HG03469 (cell line): ENCODE measurements around the gene NINL.
"Not testable (repeated sequence)": the region's sequence is repeated elsewhere in the genome, so short reads cannot be mapped to it uniquely, and the experiment has no call there.

Experiments used
- ATAC-seq: cut with Tn5 transposase; IDR thresholded peaks from one replicate; pipeline ENCODE4 v1.9.1; 2021; ENCODE audit warnings: mild to moderate bottlenecking, moderate library complexity, moderate number of reproducible peaks; ENCODE audit not compliant: unreplicated experiment

The NINL gene

DNA sequence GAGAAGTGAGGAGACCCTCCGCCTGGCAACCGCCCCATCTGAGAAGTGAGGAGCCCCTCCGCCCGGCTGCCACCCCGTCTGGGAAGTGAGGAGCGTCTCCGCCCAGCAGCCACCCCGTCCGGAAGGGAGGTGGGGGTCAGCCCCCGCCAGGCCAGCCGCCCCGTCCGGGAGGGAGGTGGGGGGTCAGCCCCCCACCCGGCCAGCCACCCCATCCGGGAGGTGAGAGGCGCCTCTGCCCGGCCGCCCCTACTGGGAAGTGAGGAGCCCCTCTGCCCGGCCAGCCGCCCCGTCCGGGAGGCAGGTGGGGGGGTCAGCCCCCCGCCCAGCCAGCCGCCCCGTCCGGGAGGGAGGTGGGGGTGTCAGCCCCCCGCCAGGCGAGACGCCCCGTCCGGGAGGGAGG is 23.6 kb downstream of the NINL start:
- not testable (repeated sequence) for ATAC-seq

DNA sequence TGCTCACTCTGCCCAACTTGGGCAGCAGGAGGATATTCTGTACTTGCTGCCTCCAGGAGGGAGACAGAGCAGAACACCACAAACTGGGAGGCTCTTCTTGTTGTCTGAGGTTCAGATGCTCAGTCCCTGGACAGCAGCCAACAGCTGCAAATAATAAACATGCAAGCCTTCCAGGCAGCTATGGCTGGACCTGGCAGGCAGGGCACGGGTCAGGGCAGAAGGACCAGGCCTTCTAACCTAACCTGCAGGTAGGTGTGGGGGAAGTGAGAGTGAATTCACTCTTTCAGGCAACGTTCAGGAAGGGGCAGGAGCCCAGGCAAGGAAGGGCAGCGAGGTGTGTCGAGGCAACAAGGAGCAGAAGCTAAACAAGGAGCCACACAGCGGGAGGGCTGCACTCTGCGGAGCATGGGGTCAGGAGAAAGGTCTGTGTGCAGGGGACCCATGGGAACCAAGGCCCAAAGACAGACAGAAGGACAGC is 31.5 kb downstream of the NINL start:
- no peak for ATAC-seq

GRCh38 chr20:25552977-25553376 is 32.4 kb downstream of the NINL start:
- no peak for ATAC-seq

GRCh38 chr20:25551413-25552215 is 33.7 kb downstream of the NINL start:
- no peak for ATAC-seq

GRCh38 chr20:25550645-25551337 is 34.5 kb downstream of the NINL start:
- not testable (repeated sequence) for ATAC-seq

- ATAC-seq: no peak
Observed at GRCh38 chr20:25549843-25550477, 35.4 kb downstream of the NINL start.

DNA sequence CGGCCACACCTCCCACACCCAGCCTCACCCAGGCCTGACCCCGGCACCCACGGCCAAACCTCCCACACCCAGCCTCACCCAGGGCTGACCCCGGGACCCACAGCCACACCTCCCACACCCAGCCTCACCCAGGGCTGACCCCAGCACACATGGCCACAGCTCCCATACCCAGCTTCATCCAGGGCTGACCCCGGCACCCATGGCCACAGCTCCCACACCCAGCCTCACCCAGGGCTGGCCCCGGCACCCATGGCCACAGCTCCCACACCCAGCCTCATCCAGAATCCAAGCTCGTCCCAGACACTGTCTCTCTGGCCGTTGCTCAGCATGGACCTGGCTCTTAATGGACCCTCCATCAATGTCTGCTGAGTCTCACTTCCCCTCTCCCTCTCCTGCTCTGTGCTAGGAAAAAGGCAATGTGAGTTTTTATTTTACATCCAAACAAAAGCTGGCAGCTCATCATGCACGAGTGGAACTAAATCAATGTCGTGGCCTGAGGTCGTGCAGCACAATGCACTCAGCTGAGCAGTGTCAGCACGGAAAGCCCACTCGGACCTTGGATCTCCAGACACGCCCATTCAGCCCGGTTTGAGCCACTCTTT is 36.1 kb downstream of the NINL start:
- ATAC-seq: no peak

GRCh38 chr20:25548613-25549086 is 36.7 kb downstream of the NINL start:
- no peak for ATAC-seq

DNA sequence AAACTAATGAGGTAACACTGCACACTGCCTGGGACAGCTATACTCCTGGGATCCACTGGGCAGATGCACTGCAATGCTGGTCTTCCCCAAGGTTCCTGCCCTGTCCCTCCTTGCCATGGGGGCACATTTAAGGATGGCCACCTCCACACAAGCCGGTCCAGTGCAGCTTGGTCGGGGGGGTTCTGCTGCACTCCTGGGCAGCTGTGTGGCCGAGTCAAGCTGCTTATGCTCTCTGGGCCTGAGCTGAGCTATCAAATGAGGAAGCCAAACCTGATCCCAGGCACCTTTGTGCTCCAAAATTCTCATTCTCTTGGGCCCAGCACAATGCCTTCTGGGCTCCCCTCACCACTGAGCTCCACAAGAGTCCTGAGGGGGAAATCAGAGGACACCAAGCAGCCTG is 37.3 kb downstream of the NINL start:
- ATAC-seq: no peak

GRCh38 chr20:25547063-25547462 is 38.3 kb downstream of the NINL start:
- ATAC-seq: no peak

GRCh38 chr20:25546048-25546447 is 39.3 kb downstream of the NINL start:
- ATAC-seq: no peak

- ATAC-seq: no peak
Observed at GRCh38 chr20:25545171-25545570, 40.2 kb downstream of the NINL start.

DNA sequence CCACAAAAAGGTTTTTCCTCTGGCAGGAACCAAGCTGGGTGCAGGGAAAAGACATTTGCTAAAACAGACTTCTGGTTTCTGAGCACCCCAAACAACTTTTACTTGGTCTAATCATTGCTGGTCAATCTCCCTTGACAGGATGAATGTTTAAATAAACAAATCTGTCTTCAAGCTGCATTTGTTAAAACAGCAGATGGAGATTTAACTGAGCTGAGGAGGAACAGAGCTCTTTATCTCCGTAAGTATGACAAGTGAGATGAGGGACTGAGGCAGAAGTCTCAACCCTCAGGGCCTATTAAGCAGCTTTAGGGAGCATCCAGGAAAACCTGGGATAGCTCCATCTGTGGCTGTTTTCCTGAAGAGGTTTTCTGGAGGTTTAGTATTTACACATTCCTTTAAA is 40.6 kb downstream of the NINL start:
- no peak for ATAC-seq

GRCh38 chr20:25544311-25544710 is 41.0 kb downstream of the NINL start:
- ATAC-seq: no peak

GRCh38 chr20:25543068-25543467 is 42.3 kb downstream of the NINL start:
- ATAC-seq: no peak

GRCh38 chr20:25541676-25542075 is 43.7 kb downstream of the NINL start:
- ATAC-seq: no peak

- peak; percentile 45 for ATAC-seq
Observed at GRCh38 chr20:25539742-25540672, 45.3 kb downstream of the NINL start.

DNA sequence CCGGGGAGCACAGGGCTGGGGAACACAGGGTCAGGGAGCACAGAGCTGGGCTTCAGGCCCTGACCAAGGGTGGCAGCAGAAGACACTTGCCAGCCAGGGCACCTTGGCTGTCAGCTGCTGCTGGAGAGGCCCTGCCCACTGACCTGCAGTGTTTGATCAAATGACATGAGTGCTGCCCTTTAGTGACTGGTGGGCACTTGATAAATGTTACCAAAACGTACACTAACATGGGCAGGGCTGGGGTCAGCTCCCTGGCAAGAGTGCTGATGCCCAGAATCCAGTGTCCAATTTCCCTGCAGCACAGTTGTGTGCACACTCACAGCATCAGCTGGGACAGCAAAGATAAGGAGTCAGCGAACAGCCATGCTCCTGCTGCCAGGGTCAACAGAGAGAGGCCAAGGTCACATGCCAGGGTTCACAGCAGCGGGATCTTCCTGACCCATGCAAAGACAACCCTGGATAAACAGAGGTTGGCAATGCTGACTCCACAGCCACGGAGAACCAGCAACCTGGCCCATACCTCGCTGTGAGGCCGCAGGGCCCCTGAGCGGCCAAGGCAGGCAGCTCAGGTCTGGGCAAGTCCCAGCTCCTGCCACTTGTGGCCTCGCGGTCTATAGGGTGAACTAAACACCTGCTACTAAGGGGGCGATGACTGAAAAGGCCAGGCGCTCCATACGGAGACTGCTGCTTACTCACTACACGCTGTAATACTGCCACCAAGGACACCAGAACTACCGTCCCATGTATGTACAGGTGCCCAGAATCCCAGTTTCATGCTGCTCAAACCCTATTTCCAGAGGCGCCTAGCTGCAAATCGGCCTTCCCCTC is 46.3 kb downstream of the NINL start:
- ATAC-seq: peak; percentile 47

DNA sequence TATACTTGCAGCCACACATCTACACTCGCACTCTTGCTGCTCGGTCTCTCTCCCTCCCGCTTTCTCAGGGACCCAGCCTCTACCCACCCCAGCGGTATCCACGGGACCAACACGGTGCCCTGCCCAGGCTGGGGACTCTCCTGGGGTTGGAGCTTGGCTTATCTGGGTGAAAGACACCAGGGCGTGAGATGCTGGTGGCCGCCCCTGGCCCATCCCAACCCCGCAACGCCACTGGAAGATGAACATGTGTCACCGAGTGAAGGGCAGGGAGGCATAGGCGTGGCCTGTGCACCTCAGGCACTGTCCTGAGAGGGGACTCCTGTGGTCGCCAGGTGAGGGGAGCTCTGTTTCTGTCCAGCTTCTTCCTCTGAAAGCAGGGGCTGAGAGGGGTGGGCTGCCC is 47.4 kb downstream of the NINL start:
- no peak for ATAC-seq
